Peyer's patch (tissue), 4 donors: ENCODE measurements around the gene MUC5B.

Experiments used
- CTCF ChIP-seq, 6 experiments: fragments of 450-650 bp in 4 of 6; fragments of 200-600 bp in 2 of 6; sonication (generic) in 1 of 6; IDR thresholded peaks; one replicate each; pipeline ENCODE4 v1.5.1; 2017 to 2019; ENCODE audit warnings: antibody characterized with exemption in 6 of 6, mild to moderate bottlenecking in 3 of 6, moderate library complexity in 1 of 6
- POLR2A ChIP-seq, 2 donors: fragments of 450-650 bp; IDR thresholded peaks; one replicate each; pipeline ENCODE4 v1.5.1; 2017; ENCODE audit warnings: antibody characterized with exemption in 2 of 2, mild to moderate bottlenecking in 2 of 2, moderate library complexity in 2 of 2

GRCh38 chr11:1251236-1251770, 28.4 kb downstream of the MUC5B start:
- no peak for TF ChIP-seq POLR2A (IDR thresholded peaks at IDR 0.05)
- TF ChIP-seq CTCF (IDR thresholded peaks at IDR 0.05), result no peak
